ENCODE results near the gene POLR3G.

Gene POLR3G

GRCh38 chr5:90474235-90475107, at the start of gene POLR3G, which contains the start of gene MBLAC2:
POLR3G (plus strand) TSS chr5:90474864; CDS start chr5:90485568, 10,704 bp downstream.
MBLAC2 (minus strand) TSS chr5:90474771; CDS start chr5:90474292, 479 bp downstream.
- DNase-seq: peak; percentile 91

DNA sequence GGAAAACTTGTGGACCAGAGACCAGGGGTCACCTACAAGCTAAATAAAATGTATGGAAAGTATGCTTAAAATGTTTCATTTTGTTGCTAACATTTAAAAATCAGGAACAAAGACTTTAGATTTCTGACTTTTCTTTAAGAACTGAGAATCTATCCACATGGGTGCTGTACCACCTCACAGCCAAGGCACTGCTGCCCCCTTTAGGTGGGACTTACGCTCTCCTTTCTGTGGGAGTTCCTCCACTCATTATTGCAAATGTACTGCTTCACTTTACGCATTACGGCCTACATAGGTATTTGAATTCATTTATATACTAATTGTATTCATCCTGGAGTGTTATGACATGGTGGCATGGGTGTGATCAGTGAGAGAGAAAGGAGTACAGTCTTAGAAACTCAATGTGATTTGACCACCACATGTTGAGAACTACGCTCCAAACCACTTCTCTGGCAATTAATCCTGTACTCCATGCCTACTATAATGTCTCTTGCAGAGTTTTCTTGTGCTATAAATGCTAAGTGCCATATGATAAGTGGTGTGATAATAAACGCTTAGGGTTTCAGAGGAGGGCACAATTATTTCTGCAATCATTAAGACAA, 40.4 kb upstream of the POLR3G start:
- DNase-seq: no peak

GRCh38 chr5:90437663-90438062, 37.0 kb upstream of the POLR3G start:
- no peak for DNase-seq

- DNase-seq: peak; percentile 47
These were observed 36.6 kb upstream of the POLR3G start for GRCh38 chr5:90438100-90438499.

GRCh38 chr5:90440644-90441043, 34.0 kb upstream of the POLR3G start:
- DNase-seq: no peak

- no peak for DNase-seq
These were observed 27.7 kb upstream of the POLR3G start for GRCh38 chr5:90446961-90447360.

GRCh38 chr5:90461288-90461687, 13.4 kb upstream of the POLR3G start:
- no peak for DNase-seq

DNA sequence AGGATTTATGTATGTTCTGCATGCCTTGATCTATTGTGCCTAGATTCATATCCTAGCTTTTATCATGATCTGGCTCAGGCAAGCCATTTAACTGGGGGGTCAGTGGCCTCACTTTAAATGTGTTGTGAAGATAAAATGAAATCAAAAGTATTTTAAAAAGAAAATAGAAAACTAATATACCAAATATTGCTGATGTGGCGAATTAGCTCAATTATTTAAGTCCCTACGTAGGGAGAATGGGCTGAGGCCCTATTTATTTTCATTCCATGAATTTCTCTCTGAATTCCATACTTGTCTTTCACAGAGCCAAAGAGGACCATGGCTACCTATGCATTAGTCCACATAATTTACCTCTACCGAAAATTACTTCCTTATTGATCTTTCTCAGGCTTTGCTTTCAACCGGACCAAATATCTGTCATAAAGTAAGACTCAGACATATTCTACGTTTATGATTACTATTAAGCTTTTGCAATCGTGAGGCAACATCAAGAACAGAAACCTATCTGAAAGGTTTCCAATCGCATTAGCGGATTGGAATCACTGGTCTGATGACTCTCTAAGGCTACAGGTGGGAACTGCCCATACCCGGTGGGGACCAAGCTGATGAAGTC, 1.8 kb upstream of the POLR3G start:
- DNase-seq: no peak

GRCh38 chr5:90473396-90474234, 1.0 kb upstream of the POLR3G start:
- DNase-seq: no peak

DNA sequence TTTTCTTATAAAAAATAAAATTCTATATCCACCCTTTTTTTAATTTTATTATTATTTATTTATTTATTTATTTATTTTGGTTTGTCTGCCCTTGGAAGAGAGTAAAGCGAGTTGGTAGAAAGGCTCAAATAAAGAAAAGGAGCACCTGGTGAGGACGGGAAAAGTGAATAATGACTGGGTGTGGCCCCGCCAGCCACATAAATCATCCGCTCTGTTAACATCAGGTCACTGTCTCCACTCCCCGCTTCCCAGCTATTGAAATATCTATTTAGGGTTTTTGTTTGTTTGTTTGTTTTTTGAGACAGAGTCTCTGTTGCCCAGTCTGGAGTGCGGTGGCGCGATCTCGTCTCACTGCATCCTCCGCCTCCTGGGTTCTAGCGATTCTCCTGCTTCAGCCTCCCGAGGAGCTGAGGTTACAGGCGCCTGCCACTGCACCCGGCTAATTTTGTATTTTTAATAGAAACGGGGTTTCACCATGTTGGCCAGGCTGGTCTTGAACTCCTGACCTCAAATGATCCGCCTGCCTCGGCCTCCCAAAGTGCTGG, 844 bp downstream of the POLR3G start:
- DNase-seq: no peak

- DNase-seq: no peak
These were observed 1.7 kb downstream of the POLR3G start for GRCh38 chr5:90476391-90476790.

DNA sequence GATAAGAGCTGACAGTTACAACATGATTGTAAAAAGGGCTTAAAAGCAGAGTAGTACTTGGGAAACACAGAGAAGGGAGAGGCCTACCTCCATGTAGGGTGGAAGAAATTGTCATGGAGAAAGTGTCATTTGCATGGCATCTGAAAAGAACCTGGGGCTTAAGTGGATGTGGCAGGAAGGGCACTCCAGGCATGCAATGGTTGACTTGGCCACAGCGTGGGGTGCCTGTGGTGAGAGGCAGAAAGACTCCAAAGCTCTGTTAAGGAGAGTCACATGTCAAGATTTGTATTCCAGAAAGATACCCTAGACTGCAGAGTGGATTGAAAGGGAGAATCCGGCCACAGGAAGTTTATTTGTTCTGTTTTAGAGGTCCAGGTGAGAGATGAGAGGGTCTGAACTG, 2.4 kb downstream of the POLR3G start:
- DNase-seq: no peak

GRCh38 chr5:90477621-90478215, 3.1 kb downstream of the POLR3G start:
- no peak for DNase-seq

- DNase-seq: no peak
These were observed 5.1 kb downstream of the POLR3G start for GRCh38 chr5:90479611-90480385.

DNA sequence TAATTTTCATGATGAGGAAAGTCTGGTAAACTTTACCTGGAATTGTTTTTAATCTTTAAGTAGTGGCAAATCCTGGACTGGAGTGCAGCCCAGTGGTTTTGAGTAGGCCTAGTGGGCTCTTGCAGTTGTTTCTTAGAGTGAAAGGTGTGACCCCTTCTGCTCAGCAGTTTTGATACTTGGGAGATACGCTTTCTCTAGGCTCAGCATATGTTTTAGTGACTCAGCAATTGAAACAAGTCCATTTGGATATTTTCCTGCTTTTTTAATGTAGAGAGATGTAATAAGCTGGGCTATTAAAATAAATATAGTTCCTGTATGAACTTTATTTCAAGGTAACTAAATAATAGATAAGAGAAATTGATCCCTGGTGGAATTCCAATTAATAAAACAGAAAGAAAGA, 6.0 kb downstream of the POLR3G start:
- DNase-seq: no peak

- no peak for DNase-seq
These were observed 8.5 kb downstream of the POLR3G start for GRCh38 chr5:90483206-90483605.

DNA sequence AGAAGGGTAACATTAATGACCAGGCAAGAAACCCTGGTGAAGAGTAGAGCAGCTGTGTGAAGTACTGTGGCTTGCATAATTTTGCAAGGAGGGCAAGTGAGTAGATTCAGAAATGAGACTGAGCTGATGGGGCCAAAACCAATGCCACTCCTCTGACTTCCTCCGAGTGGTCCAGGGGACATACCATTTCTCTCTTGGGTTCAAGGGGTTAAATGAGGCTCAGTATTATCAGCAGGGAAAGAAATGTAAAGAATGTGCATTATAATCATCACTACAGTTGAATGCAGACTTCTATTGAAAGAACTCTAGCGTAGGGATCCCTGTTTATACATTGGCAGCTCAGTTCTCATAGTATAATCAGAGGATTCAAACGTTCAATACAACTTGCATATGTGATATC, 9.9 kb downstream of the POLR3G start:
- no peak for DNase-seq

GRCh38 chr5:90488791-90489190, 14.1 kb downstream of the POLR3G start:
- no peak for DNase-seq

DNA sequence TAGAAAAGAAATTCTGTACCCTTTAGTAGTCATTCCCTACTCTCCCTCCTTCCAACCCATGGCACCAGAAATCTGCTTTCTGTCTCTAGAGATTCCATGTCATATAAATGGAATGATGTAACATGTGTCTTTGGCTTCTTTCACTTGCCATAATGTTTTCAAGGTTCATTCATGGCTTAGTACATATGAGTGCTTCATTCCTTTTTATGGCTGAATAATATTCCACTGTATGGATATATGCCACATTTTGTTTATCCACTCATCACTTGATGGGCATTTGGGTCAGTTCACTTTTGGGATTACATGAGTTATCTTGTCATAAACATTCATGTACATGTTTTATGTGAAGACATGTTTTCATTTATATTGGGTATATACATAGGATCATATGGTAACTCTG, 19.4 kb downstream of the POLR3G start:
- no peak for DNase-seq

DNA sequence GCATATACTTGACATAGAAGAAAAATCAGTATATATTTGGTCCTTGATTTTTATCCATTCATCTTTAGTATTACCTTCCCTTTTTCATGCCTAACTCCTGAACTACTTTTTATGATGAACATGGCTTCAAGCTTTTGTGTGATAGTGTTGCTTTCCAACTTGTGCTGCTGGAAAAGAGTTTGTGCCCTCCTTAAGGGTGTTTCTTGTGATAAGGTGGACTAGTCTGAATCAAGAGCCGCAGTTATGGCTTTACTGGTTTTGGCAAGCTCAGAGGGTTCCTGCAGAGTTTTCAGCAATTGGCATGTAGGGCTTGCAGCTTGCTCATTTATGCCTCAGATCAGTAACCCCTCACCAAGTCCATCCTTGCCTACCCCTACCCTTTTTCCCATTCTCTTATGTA, 20.5 kb downstream of the POLR3G start:
- DNase-seq: no peak

DNA sequence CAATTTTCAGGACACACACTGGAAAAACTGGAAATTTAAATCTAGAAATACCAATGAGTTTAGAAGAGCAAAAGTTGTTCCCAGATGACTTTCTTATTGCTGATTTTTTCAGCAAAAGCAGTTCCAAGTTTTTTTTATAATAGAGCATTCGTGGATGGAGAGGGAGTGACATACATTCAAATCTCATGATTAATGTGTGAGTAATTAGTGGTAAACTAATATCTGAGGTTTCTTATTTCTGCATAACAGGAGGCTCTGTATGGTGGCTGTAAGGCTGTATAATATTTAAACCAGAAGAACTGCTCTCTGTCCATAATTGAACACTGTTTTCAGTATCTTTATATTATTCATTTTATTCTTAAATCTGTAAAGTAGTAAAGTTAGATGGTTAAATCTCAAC, 28.9 kb downstream of the POLR3G start:
- DNase-seq: no peak
